HTERT RPE-1 (cell line): ENCODE data around the gene TAS1R2.
"Not testable (repeated sequence)": the region's sequence is repeated elsewhere in the genome, so short reads cannot be mapped to it uniquely, and the experiment has no call there.

Source experiments
- in situ Hi-C: fragments of 300-500 bp; cut with MboI; formaldehyde crosslinking; loops from 4 replicates; pipeline ENCODE4 v1.14.3; 2020; ENCODE audit warnings: low sequenced_read_pairs

TAS1R2 gene

GRCh38 chr1:18859560-18859959 is at the start of gene TAS1R2:
TSS of gene TAS1R2 (minus strand) at chr1:18859660. CDS start at chr1:18859660, 0 bp downstream.
- in situ Hi-C loops: no loop called here

- in situ Hi-C loops: no loop called here
These were observed 48.7 kb upstream of the TAS1R2 start for GRCh38 chr1:18907917-18908845.

DNA sequence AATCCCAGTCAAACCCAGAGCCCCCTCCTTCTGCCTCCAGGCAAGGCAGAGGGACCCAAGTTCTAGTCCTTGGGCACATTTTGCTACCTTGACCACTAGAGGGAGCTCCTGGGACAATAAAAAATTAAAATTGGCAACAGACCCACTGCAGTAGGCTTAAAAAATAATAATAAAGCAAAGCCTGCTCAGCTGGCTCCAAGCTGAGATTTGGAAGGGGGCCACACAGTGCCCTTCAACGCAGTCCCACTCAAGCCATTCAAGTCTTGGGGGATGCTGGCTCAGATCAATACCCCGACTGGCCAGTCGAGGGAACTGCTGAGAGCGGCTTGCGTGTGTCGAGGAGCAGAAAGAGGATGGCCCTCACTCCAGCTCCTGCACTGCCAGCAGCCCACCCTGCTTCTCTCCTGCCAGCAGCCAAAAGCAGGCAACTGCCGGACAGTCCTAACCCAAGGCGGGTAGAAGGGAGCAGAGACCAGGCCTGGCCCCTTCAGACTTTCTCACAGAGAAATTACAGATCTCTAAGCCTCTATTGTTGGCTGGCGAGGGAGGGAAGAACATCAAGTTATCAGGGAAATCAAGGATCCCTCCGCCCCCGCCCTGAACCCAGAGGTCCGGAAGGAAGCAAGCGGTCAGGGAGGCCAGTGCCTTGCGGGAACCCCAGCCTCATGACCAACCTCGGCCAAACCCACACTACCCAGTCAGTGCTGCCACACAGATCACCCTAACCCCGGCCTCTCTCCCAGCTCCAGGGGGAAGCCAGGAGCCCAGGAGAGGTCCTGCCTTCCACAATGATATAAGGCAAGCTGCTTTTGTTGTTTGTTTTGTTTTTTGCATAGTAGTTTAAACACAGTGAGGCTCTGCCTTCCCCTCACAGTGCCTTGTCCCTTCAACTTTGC is 47.8 kb upstream of the TAS1R2 start:
- in situ Hi-C loops: no loop called here

GRCh38 chr1:18903291-18903756 is 43.9 kb upstream of the TAS1R2 start:
- in situ Hi-C loops: no loop called here

GRCh38 chr1:18902523-18903290 is 43.2 kb upstream of the TAS1R2 start, which contains the start of gene ALDH4A1:
TSS of gene ALDH4A1 (minus strand) at chr1:18902555. CDS start at chr1:18902523, 32 bp downstream.
- in situ Hi-C loops: no loop called here

- in situ Hi-C loops: no loop called here
These were observed 42.6 kb upstream of the TAS1R2 start for GRCh38 chr1:18901952-18902522.

DNA sequence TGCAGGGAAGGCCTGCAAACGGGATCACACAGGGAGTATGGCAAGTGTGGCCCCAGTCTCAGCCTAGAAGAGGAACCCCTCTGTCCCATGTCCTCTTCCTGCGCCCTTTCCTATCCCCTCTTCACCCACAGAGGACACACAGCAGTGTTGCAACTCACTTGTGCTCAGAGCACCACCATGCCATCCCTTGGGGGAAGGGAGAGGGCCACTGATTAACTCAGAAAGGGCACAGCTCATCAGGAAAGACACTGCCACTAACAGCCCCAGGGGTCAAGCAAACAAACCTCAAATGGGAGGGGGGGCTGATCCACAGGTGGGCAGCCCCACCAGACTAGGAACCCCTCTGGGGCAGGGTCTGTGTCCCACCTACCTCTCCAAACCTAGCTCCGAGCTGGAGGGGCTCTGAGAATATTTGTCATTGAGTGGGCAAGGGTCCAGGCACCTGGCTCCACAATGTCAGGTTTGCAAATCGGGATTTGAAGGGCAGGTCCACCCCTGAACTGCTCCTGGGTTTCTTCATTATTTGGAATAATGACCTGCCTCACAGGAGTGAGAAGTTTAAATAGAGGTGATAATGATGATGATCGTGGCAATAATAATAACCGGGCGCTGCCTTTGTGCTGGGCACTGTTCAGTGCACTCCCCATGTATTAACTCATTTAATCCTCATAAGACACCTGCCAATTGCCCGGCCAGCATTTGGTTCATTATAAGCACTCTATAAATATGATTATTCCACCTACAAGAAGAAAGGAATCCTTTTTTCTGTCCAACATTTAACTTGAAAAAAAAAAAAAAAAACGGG is 41.9 kb upstream of the TAS1R2 start:
- in situ Hi-C loops: no loop called here

DNA sequence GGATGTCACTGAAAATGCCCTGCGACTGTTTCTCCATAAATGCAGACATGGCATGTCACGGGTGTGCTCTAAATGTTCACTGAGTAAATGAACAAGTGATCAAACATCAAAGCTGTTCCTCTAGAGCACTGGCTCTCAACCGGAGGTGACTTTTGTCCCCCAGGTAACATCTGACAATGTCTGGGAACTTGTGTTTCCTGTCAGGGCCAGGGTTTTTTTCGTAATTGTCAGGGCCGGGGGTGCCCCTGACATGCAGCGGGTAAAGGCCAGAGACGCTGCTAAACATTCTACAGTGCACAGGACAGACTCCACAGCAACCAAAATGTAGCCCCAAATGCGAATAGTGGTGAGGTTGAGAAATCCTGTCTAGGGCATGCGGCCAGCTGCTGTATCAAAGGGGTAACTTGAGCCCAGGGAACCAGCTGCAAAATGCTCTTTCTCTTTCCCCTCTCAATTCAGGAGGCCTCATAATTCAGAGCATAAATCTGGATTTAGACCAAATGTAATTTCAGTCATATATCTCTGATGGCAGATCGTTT is 40.9 kb upstream of the TAS1R2 start:
- in situ Hi-C loops: no loop called here

GRCh38 chr1:18899363-18900049 is 40.0 kb upstream of the TAS1R2 start:
- in situ Hi-C loops: no loop called here

DNA sequence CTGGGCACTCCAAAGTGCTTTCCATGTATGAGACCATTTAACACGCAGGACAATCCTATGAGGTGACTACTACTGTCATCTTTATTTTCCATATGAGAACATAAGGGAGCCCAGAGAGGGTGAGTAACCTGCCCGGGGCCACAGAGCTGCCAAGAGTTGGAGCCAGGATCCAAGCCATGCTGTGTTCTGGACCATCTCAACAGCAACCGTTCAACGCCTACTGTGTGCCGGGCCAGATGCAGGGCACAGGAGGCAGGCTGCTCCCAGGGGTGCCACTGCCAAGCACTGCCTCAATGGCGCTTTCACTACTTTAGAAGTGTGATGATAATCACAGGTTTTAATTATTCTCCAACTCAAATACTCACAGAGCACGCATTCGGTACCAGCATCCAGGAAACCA is 39.1 kb upstream of the TAS1R2 start:
- in situ Hi-C loops: no loop called here

- in situ Hi-C loops: no loop called here
These were observed 35.9 kb upstream of the TAS1R2 start for GRCh38 chr1:18895317-18895716.

DNA sequence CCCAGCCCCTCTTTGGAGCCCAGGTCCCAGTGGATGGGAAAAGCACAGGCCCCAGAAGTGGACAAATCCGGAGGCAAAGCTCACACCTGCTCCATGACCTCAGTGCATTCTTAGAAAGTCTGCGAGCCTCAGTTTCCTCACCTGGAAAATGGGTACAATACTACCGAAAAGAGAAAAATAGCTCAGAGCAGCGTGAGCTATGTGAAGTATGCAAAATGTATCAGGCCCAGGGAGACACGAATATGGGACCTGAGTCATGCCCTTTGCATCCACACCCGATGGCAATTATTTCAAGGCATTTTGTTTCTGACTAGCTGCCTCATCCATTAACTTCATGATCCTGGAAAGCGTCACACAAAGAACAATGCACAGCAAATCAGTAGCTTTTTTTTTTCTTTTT is 33.7 kb upstream of the TAS1R2 start:
- in situ Hi-C loops: no loop called here

DNA sequence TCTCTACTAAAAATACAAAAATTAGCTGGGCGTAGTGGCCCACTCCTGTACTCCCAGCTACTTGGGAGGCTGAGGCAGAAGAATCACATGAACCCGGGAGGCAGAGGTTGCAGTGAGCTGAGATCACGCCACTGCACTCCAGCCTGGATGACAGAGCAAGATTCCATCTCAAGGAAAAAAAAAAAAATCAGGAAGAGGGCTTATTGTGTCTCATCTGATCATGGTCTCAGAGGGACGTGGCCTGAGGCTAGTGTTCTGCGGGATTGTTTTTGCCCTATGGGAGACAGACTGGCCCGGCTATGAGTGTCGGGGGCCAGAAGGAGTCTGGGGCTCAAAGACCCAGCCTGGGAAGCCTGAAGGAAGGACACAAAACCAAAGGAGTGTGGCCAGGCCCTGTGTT is 32.4 kb upstream of the TAS1R2 start:
- in situ Hi-C loops: not testable (repeated sequence)

GRCh38 chr1:18891426-18891780 is 31.9 kb upstream of the TAS1R2 start:
- in situ Hi-C loops: no loop called here

- in situ Hi-C loops: no loop called here
These were observed 31.4 kb upstream of the TAS1R2 start for GRCh38 chr1:18890706-18891425.

DNA sequence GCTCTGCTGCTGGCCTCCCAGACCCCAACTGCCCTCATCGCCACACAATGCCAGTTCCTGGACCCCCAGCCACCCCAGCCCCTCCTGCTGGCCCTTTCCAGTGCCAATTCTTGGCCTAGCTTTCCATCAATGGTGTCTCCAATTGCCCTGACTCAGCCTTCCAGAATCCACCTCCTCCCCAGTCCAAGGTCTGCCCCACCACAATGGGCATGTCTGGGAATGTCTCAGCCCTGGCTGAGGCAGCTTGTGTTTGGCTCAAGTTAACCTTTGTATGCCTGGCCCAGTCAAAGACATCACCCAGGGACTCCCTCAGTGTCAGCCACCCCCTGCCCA is 26.5 kb upstream of the TAS1R2 start:
- in situ Hi-C loops: no loop called here

DNA sequence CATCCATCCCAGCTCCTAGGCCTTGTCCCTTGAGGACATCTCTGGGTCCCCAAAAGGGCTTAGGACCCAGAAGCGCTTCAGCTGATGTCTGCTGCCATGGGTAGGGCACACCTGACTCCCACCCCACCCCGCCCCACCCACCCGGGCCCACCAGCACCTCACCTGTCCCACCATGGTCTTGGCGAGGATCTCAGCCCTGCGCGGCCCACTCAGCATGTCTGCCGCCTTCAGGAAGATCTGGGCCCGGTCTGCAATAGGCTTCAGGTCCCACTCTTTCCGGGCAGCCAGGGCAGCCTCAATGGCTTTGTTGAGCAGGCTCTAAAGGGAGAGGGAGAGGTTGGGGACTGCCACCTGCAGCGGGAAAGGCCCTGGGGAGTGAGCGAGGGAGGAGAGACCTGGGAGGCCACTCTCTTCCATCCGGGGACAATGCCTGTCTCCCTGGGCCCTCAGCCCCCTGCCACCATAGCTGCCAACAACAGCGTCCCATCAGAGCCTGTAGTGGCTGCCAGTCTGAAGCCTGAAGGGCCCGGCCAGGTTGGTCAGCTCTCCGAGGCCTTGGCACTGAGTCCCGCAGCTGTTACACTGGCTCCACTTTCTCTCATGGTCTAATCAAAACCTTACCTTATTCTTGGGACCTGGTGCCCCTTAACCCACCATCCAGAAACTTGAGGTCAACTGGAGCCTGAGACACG is 26.0 kb upstream of the TAS1R2 start:
- in situ Hi-C loops: no loop called here

- in situ Hi-C loops: no loop called here
These were observed 25.3 kb upstream of the TAS1R2 start for GRCh38 chr1:18884727-18885126.
